Psoas muscle (tissue), 7 donors: ENCODE measurements around the gene POTEH. TPM values are rescaled to one million over a fixed set of nuclear protein-coding genes. Genes with fewer than 3 reads are reported as not detected.

Experiments
- polyA plus RNA-seq, 3 donors: library from polyadenylated mRNA; stranded (reverse); fragments of 200-250 nt; gene quantifications; one replicate each; pipeline ENCODE4 v1.2.3, GENCODE V29; 2013
- total RNA-seq, 4 donors: library from RNA; stranded (reverse); fragmentation: NEBNext Ultra II Directional in 2 of 4; extraction: Animal tissue kit (Norgen Biotek cat#: 25700) in 2 of 4; gene quantifications; one replicate each; pipeline versions ENCODE4 v1.2.1 to v1.2.4, GENCODE V29; 2021 to 2023
- donor health status: healthy with polysubstance abuse.
- donor health status: DM: no; HTN: no; CAD: no; lungs with moderate emphysema.
- donor health status: Bipolar disorder and iron deficiency.
- donor health status: healthy.
- donor health status: DM: no; HTN: no; CAD: no.
- donor health status: DM: no; HTN: no; CAD: no.
- donor health status: DM: yes; HTN: yes; CAD: no.

The POTEH gene
- total and polyA plus RNA-seq, 7 donors, result not detected

Other genes starting within 250 kb of the POTEH start
- gene OR11H1, start 161.8 kb upstream of the POTEH start, total RNA-seq, result not detected
- gene OR11H1, start 161.8 kb upstream of the POTEH start, polyA plus RNA-seq, result not detected